Adipose tissue (tissue), 3 donors: ENCODE results near the gene KIRREL3. TPM values are rescaled to one million over a fixed set of nuclear protein-coding genes. Genes with fewer than 3 reads are reported as not detected.
"Not testable (repeated sequence)": the region's sequence is repeated elsewhere in the genome, so short reads cannot be mapped to it uniquely, and the experiment has no call there.

Experiments
- H3K27ac ChIP-seq: one replicate; pipeline ENCODE4 v1.5.1; 2013; ENCODE audit warnings: low read depth, low read length
- WGBS, 3 donors: extraction: QIAGEN DNeasy Blood & Tissue Kit; methylation state at CpG; one replicate each; pipeline ENCODE4 v1.1.7; 2013; 5-methylcytosine and 5-hydroxymethylcytosine counted together
- polyA plus RNA-seq, 3 donors: library from polyadenylated mRNA; stranded (reverse); fragments of 200-250 nt; gene quantifications; one replicate each; pipeline ENCODE4 v1.2.3, GENCODE V29; 2013
- donor health status: healthy with polysubstance abuse.
- donor health status: Bipolar disorder and iron deficiency.
- donor health status: healthy.

KIRREL3 gene
- polyA plus RNA-seq, 3 donors = 0.04 to 0.34 (median 0.13) TPM

DNA sequence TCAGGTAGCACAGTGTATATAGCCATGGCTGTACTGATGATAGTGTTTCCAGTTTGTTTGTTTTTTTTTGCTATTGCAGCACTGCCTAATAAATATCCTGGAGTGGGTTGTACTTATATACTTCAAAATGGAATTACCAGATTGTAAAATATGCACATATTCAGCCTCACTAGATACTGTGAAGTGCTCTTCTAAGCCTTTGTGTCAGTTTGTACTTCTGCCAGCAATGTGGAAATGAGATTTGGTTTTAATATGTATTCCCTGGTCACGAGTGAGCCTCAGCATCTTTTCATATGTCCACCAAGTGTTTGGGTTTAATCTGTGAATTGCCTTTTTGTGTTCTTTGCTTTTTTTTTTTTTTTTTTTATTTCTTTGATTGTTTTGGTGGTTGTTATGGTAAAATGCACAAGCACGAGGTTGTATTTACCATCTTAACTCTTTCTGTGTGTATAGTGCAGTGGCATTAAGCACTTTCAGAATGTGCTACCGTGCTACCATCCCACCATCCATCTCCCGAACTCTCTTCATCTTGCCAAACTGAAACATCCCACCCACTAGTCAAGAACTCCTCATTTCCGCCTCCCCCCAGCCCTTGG, 610.2 kb downstream of the KIRREL3 start:
- no peak overlapping the region for H3K27ac ChIP-seq
- 64 to 75% (median 73%) methylated on average over 5 of the region's 5 CpGs for WGBS, 3 donors

- WGBS, 3 donors = 80 to 89% (median 81%) methylated on average over 5 of the region's 5 CpGs
Observed at GRCh38 chr11:126387857-126388256, 612.7 kb downstream of the KIRREL3 start.

DNA sequence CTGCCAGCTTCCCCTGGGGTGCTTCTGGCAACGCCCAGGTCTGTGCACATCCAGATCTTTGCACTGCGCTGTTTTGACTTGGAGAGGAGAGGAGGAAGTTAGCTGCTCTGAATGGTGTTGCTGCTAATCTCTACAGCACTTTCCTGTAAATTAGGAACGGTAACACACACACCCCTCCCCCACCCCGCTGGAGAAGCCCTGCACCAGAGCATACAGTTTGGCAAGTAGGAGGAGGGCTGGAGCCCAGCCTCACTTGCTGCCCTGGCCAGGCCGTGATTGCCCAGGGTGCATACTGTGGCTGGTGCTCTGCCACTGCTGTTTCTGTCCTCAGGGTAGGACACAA, 613.9 kb downstream of the KIRREL3 start:
- not testable (repeated sequence) for H3K27ac ChIP-seq
- 26 to 46% (median 28%) methylated on average over 5 of the region's 5 CpGs for WGBS, 3 donors

More at GRCh38 chr11:126387857-126388256, 612.7 kb downstream of the KIRREL3 start:
- no peak overlapping the region for H3K27ac ChIP-seq

DNA sequence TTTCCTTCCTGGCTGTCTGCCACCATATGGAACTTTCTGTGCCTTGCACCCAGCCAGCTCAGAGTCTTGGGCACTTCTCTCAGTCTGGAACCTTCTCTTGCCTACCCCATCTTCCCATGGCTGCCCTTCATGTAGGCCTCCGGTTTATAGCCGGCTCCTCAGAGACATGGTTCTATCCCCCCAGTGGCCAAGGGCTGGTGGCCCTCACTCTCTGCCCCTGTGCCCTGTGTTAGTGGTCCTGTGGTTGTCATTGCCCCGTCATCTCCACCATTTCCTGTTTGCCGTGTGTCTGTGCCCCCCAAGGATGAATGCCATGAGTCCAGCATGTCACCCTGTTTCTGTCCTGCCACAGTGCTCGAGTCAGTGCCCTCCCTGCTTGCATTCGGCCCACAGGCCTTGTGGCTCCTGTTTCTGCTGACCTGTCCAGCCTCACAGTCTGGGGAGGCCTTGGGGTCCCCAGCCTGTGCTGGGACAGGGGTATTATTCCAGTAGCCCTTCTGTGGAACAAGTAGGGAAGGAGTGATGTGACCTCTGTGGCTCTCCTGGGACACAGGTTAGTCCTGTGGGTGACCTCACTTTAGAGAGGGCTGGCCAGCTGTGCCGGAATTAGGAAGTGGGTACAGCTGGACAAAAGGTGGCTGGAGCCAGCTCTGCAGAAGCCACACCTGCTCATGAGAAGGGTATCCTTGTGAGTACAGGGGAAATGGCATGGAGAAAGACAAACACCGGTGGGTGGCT, 614.4 kb downstream of the KIRREL3 start:
- H3K27ac ChIP-seq = no peak overlapping the region
- WGBS, 3 donors = 59 to 76% (median 61%) methylated on average over 7 to 8 of the region's 8 CpGs

GRCh38 chr11:126384449-126385070, 616.0 kb downstream of the KIRREL3 start:
- H3K27ac ChIP-seq = no peak overlapping the region
- 83 to 91% (median 83%) methylated on average over 9 of the region's 9 CpGs for WGBS, 3 donors

GRCh38 chr11:126383339-126384335, 616.9 kb downstream of the KIRREL3 start:
- 81 to 90% (median 83%) methylated on average over 19 to 20 of the region's 20 CpGs for WGBS, 3 donors
- H3K27ac ChIP-seq = no peak overlapping the region

GRCh38 chr11:126382641-126383040, 617.9 kb downstream of the KIRREL3 start:
- not testable (repeated sequence) for H3K27ac ChIP-seq
- WGBS, 3 donors = 87 to 100% (median 94%) methylated on average over 3 to 4 of the region's 4 CpGs

DNA sequence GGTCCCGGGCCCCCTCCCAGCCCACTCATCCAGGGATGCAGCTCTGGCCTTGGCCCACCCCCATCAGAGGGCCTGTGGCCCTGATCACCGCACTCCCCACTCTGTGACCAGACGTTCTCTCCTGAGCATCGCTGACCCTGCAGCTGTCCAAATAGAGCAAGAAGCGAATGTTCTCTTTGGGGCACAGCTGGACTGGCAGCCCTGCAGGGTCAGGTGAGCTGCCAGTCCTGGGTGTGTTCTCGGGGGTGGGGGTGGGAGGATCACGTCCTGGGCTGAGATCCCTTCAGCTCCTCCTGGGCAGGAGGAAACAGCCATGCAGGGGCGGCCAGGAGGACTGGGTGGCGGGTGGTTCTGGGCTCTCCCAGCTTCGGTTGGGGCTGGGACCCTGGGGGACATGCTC, 618.6 kb downstream of the KIRREL3 start:
- 52 to 100% (median 88%) methylated on average over 2 to 5 of the region's 10 CpGs for WGBS, 3 donors

DNA sequence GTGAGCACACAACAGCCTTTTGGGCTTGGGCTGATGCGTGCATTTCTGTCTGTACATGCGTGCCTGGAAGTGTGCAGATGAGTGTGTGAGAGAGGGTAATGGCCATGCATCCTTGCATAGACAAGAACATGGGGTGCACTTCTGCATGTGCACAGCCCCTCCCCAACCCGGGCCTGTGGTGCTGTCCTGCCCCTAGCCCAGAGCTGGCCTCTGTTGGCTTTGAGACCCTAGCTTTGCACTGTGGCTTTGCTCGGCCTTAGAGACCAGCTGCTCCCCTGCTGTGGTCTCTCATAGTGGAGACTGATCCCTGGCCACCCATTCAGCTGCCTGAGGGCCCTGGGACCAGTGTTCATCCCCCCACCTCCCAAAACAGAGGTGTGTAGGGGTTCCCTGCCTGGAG, 619.7 kb downstream of the KIRREL3 start:
- WGBS, 3 donors = 90 to 93% (median 92%) methylated on average over 4 of the region's 4 CpGs
- no peak overlapping the region for H3K27ac ChIP-seq

More for the DNA sequence above, 618.6 kb downstream of the KIRREL3 start:
- H3K27ac ChIP-seq = not testable (repeated sequence)

DNA sequence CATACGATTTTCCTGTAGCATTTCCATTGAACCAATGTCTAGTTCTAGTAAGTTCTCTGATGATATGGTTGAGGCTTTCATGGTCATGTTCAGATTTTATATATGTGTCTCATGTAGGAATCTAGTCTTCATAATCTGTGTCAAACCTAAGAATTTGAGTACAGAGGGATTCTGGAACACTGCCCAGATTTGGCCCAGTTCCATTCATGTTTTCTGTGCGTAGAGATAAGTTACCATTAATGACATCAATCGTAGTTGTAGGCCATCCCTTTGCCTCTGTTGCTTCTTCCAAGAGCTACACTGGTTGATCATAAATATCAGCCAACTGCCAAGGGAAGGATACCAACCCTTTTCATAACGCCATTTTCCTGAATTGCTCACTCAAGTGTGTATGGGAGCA, 621.8 kb downstream of the KIRREL3 start:
- no peak overlapping the region for H3K27ac ChIP-seq
- WGBS, 3 donors = 52 to 62% (median 61%) methylated on average over 4 of the region's 4 CpGs

GRCh38 chr11:126375726-126376125, 624.8 kb downstream of the KIRREL3 start:
- H3K27ac ChIP-seq = no peak overlapping the region
- WGBS, 3 donors = 74 to 89% (median 82%) methylated on average over 7 of the region's 7 CpGs

GRCh38 chr11:126374562-126375300, 625.8 kb downstream of the KIRREL3 start:
- WGBS, 3 donors = 87 to 92% (median 89%) methylated on average over 17 to 21 of the region's 28 CpGs

DNA sequence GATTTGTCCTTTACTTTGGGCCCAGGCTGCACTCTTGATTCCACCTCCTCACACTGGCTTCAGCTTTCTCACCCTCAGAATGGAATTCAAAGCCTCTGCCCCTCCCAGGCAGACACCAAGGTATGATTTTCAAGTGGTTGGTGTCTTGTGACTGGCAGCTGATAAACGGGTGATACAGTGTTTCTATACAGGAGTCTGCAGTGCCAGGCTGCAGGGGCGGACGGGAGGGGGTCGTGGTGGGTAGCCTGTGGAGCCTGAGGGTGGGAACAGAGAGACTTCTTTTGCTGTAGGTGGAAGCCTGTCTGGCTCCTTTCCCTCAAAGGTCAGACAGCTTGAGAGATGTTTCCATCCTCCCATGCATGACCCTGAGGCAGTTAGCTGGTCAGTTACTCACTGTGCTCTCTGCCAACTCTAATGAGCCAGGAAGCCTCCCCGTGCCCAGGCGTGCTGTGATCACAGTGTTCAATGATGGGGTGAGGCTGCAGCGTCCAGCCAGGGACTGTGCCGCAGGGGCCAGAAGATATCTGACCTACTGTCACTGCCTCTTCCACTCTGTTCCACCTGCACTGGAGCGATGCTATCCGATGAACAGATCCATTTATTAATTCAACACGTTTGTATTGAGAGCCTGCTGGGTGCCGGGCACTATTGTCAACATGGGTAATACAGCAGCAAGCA, 627.0 kb downstream of the KIRREL3 start:
- not testable (repeated sequence) for H3K27ac ChIP-seq
- 55 to 71% (median 64%) methylated on average over 11 to 12 of the region's 12 CpGs for whole genome bisulfite sequencing, 3 donors

More at GRCh38 chr11:126374562-126375300, 625.8 kb downstream of the KIRREL3 start:
- not testable (repeated sequence) for H3K27ac ChIP-seq
